HG03064 (cell line): ENCODE data around the gene UGT3A1.
"Not testable (repeated sequence)": the region's sequence is repeated elsewhere in the genome, so short reads cannot be mapped to it uniquely, and the experiment has no call there.

Experiments
- ATAC-seq: cut with Tn5 transposase; IDR thresholded peaks from one replicate; pipeline ENCODE4 v1.9.1; 2021; ENCODE audit warnings: low read depth; ENCODE audit not compliant: unreplicated experiment

Gene UGT3A1

DNA sequence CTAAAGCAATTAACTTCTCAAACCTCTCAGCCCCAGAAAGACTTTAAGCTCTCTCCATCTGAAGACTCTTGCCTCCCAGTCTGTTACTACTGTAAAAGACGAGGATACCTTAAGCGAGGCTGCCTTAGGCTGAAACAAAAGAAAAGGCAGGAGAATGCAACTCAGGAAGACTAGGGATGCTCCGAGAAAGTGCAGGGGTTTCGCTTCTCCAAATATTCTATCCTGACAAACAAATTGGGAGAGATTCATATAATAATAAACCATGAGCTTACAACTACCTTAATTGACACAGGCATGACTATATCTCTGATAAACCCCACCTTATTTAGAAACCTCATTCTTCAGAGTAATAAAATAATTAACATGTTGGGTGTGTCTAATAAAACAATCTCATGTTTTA lies 4.9 kb upstream of the UGT3A1 start:
- ATAC-seq = no peak

DNA sequence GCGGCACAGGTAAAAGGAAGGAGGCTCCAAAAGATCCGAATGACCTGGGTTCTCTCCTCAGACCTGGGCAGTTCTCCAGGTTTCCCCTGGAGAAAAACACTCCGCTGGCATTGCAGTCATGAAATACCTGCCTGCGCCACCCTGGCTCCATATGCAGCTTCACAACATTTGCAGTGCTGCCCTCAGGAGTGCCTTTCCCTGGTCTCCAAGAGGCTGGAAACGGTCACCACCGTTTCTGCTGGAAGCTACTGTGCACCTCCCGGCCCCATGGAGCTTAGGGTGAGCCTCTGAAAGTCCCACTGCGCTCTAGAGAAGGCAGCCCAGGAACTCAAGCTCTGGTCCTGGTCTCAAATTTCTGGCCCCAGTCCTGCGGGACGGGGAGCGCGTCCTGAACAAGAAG lies 670 bp downstream of the UGT3A1 start:
- no peak for ATAC-seq

DNA sequence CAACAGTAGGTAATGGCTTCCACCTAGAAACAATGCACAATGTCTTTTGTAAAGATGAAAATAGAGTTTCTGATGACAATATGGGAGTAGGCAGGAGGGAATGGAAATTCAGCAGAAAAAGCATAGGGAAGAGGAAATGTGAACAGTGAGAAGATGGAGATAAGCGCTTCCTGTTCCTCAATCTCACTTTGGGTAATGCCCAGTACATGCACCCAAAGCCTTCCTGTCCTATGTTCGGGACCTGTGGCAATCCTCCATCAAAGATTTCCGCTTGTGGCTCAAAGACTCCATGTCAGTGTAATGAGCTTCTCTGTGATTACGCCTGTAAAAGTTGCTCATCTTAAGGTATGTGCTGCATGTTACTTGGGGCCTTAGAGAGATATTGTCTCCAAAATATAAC lies 2.7 kb downstream of the UGT3A1 start:
- no peak for ATAC-seq

DNA sequence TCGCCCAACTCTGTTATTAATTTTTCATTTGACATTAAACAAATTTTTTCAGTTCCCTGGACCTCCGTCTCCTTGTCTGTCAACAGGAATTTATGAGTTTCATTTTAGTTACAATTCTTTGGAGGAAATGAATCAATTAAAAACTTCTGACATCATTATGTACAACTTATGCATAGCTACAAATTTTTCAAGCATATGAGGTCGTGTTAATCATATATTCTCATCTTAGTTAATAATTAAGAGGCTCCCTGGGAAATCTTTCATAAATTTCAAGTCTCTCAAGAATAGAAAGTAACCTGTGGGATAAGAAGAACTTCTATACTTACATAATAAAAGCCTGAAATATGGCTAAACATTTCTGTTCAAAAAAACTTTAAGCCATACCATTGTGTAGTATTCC lies 3.4 kb downstream of the UGT3A1 start:
- ATAC-seq = no peak

DNA sequence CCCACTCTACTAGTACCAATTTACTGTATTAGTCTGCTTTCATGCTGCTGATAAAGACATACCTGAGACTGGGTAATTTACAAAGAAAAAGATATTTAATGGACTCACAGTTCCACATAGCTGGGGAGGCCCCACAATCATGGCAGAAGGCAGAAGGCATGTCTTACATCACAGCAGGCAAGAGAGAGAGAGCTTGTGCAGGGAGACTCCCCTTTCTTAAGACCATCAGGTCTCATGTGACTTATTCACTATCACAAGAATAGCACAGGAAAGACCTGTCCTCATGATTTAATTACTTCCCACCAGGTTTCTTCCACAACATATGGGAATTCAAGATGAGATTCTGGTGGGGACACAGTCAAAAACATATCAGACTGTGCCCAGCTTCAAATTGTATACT lies 11.5 kb downstream of the UGT3A1 start:
- ATAC-seq = no peak

DNA sequence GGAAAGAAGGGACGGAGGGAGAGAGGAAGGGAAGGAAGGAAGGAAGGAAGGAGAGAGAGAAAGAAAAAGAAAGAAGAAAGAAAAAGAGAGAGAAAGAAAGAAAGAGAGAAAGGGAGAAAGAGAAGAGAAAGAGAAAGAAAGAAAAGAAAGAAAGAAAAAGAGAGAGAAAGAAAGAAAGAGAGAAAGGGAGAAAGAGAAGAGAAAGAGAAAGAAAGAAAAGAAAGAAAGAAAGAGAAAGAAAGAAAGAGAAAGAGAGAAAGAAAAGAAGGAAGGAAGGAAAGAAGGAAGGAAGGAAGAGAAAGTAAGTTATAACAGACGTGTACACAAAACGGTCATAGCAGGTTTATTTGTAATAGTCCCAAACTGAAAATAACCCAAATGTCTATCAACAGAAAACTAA lies 14.3 kb downstream of the UGT3A1 start:
- not testable (repeated sequence) for ATAC-seq

DNA sequence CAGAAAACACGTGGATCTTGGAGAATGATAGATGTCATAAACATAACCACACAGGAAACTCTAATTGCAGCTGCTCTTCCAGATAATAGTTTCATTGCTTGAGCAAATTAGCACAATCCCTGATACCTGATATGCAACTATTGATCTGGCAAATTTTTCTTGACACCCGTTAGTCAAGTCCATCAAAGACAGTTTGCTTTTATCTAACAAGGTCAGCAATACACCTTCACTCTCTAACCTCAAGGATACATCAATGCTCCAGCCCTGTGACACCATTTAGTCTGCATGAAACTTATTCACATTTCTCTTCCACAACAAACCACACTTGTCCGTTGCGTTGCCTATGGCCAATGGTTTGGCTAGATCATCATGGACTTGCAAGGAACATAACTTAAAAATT lies 16.6 kb downstream of the UGT3A1 start:
- ATAC-seq = no peak

DNA sequence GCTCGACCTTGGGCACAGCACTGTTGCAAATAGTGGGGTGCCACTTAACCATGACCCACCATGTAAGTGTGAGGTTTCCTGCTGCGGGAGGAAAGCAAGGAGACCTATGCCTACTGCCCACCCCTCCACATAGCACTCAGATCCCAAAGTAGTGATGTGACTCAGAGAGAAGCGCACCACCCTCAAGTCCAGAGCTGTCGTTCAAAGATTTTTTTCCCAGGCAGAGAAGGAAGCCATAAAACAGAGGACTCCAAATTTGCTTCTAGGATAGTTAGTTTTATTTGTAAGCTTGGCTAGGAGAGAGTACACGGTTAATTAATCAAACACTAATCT lies 19.3 kb downstream of the UGT3A1 start:
- no peak for ATAC-seq

DNA sequence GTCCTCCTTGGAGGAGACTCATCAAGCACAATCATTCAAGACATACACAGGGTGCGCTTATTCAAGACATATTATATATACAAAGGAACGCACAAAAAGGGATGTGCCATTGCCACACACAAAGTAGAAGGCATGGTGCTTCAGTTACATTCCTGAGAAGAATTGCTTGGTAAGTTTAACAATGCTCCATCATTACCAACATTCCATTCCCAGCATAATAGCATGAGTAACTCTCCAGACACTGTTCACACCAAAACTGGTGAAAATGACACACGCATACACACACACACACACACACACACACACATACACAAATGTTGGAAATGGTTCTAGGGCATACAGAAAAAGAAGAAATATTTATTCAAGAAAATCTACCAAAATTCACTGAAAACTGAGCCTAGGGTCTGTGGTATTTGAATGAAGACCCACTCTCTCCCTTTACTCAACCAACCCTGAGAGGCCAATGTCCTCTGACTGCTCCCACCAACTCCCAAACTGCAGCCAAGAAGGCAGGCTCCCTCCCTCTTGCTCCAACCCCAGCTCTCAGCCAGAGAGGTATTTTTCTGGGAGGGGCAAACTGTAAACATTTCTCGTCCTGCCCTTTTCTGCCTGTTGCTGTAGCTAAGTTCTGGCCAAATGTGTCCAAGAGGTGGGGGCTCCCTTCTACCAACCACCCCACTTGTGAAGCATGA lies 19.9 kb downstream of the UGT3A1 start:
- no peak for ATAC-seq

DNA sequence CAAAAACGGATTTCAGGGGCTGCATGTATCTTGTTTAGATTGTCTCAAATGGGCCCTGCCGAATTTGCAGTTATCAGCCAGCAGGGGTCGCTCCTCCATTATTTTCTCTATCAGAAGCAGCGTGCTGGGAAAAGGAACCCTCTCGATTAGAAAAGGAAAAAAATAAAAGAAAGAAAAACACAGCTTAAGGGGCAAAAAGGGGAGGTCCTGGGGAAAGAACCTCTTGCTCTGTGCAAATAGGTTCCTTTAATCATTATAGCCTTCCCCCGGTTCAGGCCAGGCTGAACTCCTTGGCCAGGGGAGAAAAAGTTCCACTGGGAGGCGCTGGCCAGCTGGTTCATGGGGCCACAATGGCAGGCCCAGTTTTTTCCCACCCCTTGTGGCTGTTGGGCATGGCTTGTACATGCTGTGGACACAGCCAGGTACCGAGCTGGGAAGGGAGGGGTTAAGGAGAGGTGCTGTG lies 27.8 kb downstream of the UGT3A1 start:
- no peak for ATAC-seq

DNA sequence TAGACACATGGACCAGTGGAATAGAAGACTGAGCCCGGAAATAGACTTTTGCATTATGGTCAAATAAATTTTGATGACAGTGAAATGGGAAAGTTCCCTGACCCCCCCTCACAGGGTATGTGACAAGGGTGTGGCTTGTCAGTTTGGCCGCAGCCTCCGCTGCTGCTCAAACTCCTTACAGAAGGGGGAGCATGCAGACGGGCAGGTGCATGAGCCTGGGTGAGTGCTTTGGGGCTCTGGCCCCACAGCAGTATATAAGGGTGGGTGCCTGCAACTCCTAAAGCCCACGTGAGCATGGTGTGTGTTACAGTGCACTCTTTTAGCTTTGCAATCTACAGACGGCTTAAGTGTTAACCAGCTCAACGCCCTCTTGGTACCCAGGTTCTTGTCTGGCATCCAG lies 30.9 kb downstream of the UGT3A1 start:
- ATAC-seq = no peak

DNA sequence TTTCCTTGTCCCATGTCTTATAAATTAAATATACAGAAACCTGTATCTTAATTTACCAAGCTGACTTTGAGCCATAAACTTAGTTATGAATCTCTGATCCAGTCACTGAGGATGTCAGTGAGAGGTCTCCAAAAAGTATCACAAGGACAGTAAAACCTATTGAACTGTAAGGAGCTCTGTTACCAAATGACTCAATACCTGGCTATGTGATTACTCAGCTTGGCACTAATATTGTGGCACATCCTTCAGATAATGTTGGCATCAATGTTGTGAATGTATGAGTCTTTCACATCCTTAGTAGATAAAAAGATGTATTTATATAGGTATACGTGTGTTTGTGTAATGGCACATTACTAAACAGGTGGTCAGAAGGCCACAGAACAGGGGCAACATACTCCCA lies 34.8 kb downstream of the UGT3A1 start:
- ATAC-seq = no peak

DNA sequence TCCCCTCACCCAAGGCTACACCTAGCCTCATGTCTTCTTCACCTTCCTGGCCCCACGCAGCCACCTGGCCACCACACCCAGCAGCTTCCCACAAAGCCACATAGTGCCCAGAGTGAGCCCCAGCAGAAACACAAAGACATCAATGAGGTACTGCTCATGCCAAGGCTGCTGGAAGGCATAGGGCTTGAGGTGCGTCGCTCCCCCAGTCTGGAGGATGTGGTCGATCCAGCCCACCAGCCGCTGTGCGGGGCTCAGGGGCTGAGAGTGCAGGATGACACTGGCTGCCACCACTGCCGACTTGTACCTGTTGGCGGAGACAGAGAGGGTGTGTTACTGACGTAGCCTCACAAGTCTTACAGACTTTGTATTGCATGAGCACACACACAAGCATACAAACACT lies 37.0 kb downstream of the UGT3A1 start:
- no peak for ATAC-seq

DNA sequence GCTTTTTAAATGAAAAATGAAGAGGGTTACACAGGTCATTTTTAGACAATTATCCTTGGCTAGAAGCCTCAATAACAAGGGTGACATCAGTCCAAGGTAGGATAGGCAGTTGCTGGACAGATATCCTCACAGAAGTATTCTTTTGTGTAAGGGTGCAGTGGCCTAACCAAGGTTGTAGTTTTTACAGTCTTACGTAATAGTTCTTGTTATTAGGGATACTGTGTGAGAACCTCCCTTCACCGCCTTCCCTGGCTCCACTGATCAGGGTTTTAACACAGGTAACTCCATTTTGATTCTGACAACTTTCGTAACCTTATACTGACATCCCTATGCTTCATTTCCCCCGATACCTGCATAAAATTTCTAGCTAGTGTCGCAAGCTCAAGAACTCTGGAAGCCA lies 44.1 kb downstream of the UGT3A1 start:
- ATAC-seq = no peak

DNA sequence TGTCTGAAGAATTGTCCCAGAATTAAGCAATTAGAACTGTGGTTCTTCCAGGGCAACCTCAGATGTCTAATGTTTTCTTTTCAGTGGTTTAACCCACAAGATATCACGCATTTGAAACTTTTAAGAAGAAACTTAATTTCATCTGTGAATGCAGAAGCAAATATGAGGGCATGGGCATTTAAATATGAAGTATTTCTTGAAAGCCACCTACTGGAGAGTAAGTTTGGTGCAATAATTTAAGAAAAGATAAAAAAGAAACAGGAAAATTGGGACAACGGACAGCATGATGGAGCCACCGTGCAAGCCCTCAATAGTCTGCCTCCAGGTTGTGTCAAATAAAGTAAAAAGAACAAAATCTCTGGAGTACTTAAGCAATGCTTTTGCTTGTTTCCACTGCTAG lies 51.6 kb downstream of the UGT3A1 start:
- ATAC-seq = no peak

DNA sequence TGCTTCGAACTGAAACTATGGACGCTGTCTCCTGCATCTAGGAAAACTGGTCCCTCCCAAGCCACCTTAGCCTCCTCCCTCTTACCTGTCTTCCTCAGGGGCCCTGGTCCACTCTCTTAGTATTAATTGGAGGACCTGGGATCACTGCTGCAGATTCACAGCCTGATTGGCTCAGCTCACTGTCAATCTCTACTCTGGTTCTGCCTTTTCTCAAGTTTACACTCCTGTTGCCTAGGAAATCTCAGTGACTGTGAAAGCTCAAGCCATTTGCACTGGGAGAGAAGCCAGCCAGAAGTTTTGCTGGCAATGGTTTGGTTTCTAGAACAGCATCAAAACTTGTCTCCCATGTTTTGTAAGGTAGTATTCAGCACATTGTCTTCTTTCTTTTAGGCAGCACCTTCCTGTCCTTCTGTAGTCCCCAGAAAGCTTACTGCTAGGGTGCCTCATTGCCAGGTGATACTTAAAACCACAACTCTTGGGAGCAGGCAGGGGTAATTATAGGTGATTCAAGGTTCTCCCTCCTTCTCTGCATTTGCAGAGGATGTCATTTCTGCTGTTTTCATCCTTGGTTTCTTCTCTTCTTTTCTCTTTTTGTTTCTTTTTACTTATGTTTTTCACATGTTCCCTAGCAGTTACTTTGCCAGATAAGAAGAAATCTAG lies 52.5 kb downstream of the UGT3A1 start, which contains the start of gene CAPSL:
Gene CAPSL (minus strand): TSS at position 55 of the 660 bp plus-strand sequence. CDS start 17,502 bp downstream, outside the sequence.
- ATAC-seq = no peak

DNA sequence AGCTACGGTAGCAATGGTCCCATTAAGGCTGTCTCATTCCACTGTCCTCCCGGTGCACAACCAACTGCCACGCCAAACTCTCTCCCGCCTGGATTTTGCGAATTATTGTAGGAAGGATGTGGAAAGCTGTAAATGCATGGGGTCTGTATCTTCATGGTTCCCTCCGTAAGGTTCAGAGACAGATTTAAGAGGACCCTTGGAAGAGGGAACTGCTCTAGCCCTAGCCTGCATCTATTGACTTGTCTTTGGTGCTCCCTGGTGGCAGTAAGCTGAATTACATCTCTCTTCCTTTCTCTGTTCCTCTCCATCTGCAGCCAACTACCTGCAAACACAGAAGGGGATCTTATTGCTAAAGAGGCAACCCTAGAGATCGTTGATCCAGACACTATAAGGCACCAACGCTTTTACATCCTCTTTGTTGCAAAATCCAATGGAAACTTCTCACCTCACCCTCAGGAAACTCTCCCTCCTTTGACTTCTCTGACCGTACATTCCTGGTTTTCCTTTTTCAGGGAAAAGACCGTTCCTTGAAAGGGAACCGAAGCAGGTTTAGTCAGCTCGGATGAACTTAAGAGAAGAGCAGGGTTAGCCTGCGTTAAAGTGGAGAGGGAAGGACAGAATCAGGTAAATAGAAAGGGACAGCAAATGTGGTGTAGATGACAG lies 64.7 kb downstream of the UGT3A1 start:
- no peak for ATAC-seq

DNA sequence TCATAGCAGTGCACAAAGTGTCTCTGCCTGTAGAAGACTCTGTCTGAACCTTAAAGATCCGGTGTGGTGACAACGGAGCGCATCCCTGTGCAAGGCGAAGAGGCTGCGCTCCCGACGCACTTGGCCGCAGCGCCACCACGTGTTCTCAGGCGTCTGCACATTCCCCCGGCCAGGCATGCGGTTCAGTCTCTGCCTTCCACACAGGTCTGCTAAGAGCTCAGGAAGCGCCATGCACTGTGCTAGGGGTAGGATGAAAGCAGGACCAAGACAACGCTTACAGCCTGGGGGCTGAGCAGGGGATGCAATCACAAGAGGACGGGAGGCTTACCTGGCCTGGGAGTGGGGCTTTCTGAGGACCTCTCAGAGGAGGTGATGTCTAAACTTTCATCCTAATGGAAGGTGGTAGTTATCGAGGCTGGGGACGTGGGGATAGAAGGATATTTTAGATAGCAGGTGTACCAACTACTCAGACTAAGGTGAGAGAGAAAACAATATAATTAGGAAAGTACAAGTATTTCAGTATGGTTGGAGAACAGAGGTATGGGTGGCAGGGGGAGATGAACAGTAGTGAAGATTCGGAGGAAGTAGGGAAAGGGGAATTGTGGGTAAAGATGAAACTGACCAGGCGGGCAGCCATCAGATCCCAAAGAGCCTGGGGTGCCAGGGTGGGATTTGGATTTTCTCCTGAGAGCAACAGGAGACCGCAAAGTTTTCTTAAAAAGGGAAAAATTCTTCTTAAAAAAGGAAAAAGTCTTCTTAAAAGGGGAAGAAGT lies 66.1 kb downstream of the UGT3A1 start:
- no peak for ATAC-seq

DNA sequence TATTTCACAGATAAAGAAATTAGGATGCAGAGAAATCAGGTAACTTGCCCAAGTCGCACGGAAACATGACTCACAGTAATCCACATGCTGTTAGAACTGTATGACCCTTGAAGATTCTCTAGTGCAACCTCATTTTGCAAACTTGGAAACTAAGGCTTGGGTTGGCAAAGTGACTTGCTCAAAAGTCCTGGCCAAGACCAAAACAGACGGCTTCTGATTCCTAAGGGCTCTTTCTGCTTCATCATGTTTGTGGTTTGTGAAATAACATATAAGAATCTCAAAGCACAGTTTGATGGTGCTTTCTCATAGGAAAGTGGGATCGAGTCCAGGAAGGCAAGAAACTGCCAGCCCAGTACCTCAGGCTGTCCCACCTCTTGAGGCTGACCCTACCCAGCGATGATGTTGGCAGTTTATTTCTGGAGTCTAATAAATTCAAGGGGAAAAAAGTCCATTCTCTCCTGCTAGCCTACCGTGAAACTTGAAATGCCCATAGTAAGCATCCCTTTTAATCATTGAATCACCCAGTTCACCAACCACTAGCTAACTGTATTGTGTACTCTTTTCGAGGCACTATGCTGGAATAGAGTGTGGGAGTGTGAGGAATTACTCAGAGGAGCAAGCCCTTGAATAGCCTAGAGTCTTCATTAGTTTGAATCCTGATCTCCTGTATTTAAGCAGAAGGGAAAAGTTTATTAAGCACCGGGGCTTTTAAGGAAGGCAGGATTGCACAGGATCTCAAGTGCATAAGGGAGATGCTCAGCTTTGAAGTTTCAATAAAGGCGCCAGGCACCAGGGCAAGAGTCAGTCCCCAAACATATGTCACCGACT lies 66.9 kb downstream of the UGT3A1 start:
- no peak for ATAC-seq

DNA sequence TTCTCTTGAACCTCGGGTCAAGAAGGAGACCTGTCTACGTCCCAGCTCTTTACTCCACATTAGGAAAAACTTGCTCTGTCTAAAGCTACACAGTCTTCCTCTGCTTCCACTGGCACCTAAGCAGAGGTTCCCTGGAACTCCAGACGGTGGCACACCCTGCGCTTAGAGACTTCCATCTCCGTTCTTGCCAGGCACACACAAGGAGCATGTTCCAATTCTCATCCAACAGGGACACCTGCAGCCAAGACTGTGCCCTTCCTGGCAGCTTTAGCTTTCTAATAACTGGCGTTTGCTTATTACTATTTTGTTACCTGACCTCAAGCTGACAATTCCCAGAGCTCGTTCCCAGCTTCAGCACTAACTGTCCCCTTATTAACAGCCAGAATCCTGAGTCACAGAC lies 68.7 kb downstream of the UGT3A1 start:
- no peak for ATAC-seq
